ENCODE results near the gene ICOS. TPM values are rescaled to one million over a fixed set of nuclear protein-coding genes. Genes with fewer than 3 reads are reported as not detected.

ICOS gene
- polyA plus RNA-seq, 1 donor from 2014 or later = not detected

DNA sequence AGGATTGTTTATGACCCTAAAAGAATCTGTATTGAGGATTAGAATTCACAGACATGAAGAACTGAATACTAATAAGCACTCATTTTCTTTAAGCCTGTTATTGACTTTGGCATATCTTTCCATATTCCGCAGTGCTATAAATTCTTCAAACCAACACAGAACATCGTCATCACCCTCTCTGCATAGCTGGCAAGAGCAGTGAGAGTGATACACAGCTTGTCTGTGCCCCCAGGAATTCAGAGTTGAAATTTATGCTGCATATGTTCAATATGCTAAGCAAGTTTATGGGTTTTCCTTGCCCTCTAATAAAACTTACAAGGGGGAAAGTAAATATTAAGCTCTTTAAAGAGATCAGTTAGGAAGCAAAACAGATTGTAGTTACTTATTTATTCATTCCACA, 36.3 kb upstream of the ICOS start:
- Histone ChIP-seq H3K4me2 (ENCODE audit: low read length) (no peak overlapping the region), H4K20me1 (ENCODE audit: insufficient read depth) (no peaks in the 10 kb centered on the region), H3K79me2 (replicated peaks; ENCODE audit: insufficient read depth, low read length) (no peaks in the 10 kb centered on the region), H2AFZ (ENCODE audit: low read depth, low read length) (no peak overlapping the region), H3K27ac (ENCODE audit: low read length) (no peak overlapping the region), H3K36me3 (ENCODE audit: insufficient read depth, low read length) (no peaks in the 10 kb centered on the region), H3K27me3 (ENCODE audit: insufficient read depth, low read depth, low read length) (no peaks in the 10 kb centered on the region), H3K9me3 (ENCODE audit: low read length) (no peaks in the 10 kb centered on the region), H3F3A (ENCODE audit: insufficient read depth, low read length, poor library complexity, severe bottlenecking) (no peaks in the 10 kb centered on the region), H3K9me2 (ENCODE audit: insufficient read depth, low read length) (no peaks in the 10 kb centered on the region), H3K4me3 (ENCODE audit: low read length) (no peak overlapping the region), H3K9ac (ENCODE audit: low read length) (no peak overlapping the region)
- TF ChIP-seq EZH2 (IDR thresholded peaks at IDR 0.05; ENCODE audit: borderline replicate concordance, insufficient read depth, low read length, poor library complexity, severe bottlenecking) (no peak), SMC3 (conservative IDR thresholded peaks at IDR 0.05; ENCODE audit: poor library complexity) (no peak), EP300 (conservative IDR thresholded peaks at IDR 0.05; ENCODE audit: poor library complexity, severe bottlenecking) (no peak), RAD21 (conservative IDR thresholded peaks at IDR 0.05) (no peak), MXI1 (conservative IDR thresholded peaks at IDR 0.05; ENCODE audit: poor library complexity, severe bottlenecking) (no peak), TAF1 (IDR thresholded peaks at IDR 0.05; ENCODE audit: low read depth) (no peak), POLR2AphosphoS5 (IDR thresholded peaks at IDR 0.05) (no peak)
- TF ChIP-seq, protein P1, sequence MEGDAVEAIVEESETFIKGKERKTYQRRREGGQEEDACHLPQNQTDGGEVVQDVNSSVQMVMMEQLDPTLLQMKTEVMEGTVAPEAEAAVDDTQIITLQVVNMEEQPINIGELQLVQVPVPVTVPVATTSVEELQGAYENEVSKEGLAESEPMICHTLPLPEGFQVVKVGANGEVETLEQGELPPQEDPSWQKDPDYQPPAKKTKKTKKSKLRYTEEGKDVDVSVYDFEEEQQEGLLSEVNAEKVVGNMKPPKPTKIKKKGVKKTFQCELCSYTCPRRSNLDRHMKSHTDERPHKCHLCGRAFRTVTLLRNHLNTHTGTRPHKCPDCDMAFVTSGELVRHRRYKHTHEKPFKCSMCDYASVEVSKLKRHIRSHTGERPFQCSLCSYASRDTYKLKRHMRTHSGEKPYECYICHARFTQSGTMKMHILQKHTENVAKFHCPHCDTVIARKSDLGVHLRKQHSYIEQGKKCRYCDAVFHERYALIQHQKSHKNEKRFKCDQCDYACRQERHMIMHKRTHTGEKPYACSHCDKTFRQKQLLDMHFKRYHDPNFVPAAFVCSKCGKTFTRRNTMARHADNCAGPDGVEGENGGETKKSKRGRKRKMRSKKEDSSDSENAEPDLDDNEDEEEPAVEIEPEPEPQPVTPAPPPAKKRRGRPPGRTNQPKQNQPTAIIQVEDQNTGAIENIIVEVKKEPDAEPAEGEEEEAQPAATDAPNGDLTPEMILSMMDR (IDR thresholded peaks at IDR 0.05; ENCODE audit: poor library complexity, severe bottlenecking) = no peak
- TF ChIP-seq, protein P2, sequence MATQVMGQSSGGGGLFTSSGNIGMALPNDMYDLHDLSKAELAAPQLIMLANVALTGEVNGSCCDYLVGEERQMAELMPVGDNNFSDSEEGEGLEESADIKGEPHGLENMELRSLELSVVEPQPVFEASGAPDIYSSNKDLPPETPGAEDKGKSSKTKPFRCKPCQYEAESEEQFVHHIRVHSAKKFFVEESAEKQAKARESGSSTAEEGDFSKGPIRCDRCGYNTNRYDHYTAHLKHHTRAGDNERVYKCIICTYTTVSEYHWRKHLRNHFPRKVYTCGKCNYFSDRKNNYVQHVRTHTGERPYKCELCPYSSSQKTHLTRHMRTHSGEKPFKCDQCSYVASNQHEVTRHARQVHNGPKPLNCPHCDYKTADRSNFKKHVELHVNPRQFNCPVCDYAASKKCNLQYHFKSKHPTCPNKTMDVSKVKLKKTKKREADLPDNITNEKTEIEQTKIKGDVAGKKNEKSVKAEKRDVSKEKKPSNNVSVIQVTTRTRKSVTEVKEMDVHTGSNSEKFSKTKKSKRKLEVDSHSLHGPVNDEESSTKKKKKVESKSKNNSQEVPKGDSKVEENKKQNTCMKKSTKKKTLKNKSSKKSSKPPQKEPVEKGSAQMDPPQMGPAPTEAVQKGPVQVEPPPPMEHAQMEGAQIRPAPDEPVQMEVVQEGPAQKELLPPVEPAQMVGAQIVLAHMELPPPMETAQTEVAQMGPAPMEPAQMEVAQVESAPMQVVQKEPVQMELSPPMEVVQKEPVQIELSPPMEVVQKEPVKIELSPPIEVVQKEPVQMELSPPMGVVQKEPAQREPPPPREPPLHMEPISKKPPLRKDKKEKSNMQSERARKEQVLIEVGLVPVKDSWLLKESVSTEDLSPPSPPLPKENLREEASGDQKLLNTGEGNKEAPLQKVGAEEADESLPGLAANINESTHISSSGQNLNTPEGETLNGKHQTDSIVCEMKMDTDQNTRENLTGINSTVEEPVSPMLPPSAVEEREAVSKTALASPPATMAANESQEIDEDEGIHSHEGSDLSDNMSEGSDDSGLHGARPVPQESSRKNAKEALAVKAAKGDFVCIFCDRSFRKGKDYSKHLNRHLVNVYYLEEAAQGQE (IDR thresholded peaks at IDR 0.05; ENCODE audit: borderline replicate concordance) = no peak

DNA sequence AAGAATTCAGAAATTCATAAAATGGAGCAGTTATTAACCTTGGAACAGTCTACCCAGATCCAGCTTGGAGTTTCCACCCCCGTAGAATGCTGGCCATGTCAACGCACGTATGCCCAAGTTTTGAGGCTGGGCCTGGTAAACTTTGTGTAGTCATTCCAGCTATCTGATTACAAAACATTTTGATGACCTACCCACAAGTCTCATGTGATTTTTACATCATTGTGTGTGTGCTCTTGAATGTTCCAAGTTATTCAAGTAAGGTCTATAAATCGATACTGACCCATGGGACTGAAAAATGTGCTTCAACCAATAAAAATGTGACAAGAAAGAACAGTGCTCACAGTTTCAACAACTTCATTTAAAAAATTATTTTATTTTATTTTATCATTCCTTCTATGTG, 32.5 kb upstream of the ICOS start:
- H3K9me2 ChIP-seq (ENCODE audit: insufficient read depth, low read length) = no peaks in the 10 kb centered on the region
- H4K20me1 ChIP-seq (ENCODE audit: insufficient read depth) = no peaks in the 10 kb centered on the region
- no peak overlapping the region for H3K27ac ChIP-seq (ENCODE audit: low read length)
- no peak overlapping the region for H3K4me2 ChIP-seq (ENCODE audit: low read length)
- H3F3A ChIP-seq (ENCODE audit: insufficient read depth, low read length, poor library complexity, severe bottlenecking) = no peaks in the 10 kb centered on the region
- no peak overlapping the region for H3K4me3 ChIP-seq (ENCODE audit: low read length)
- H3K27me3 ChIP-seq (ENCODE audit: insufficient read depth, low read depth, low read length) = no peaks in the 10 kb centered on the region
- H3K9ac ChIP-seq (ENCODE audit: low read length) = no peak overlapping the region
- no peaks in the 10 kb centered on the region for H3K36me3 ChIP-seq (ENCODE audit: insufficient read depth, low read length)
- H2AFZ ChIP-seq (ENCODE audit: low read depth, low read length) = no peak overlapping the region
- no peak for TF ChIP-seq EZH2 (IDR thresholded peaks at IDR 0.05; ENCODE audit: borderline replicate concordance, insufficient read depth, low read length, poor library complexity, severe bottlenecking)
- TF ChIP-seq MXI1 (conservative IDR thresholded peaks at IDR 0.05; ENCODE audit: poor library complexity, severe bottlenecking) = no peak
- no peak for TF ChIP-seq POLR2AphosphoS5 (IDR thresholded peaks at IDR 0.05)
- TF ChIP-seq, protein P2 (IDR thresholded peaks at IDR 0.05; ENCODE audit: borderline replicate concordance) = no peak
- no peak for TF ChIP-seq SMC3 (conservative IDR thresholded peaks at IDR 0.05; ENCODE audit: poor library complexity)
- TF ChIP-seq RAD21 (conservative IDR thresholded peaks at IDR 0.05) = no peak
- TF ChIP-seq, protein P1 (IDR thresholded peaks at IDR 0.05; ENCODE audit: poor library complexity, severe bottlenecking) = no peak
- TF ChIP-seq TAF1 (IDR thresholded peaks at IDR 0.05; ENCODE audit: low read depth) = no peak
- TF ChIP-seq EP300 (conservative IDR thresholded peaks at IDR 0.05; ENCODE audit: poor library complexity, severe bottlenecking) = no peak
- no peaks in the 10 kb centered on the region for H3K9me3 ChIP-seq (ENCODE audit: low read length)
- H3K79me2 ChIP-seq (replicated peaks; ENCODE audit: insufficient read depth, low read length) = no peaks in the 10 kb centered on the region
